NCI-H2029 (cell line): ENCODE results near the gene KISS1R.
"Not testable (repeated sequence)": the region's sequence is repeated elsewhere in the genome, so short reads cannot be mapped to it uniquely, and the experiment has no call there.

Experiments
- DNase-seq: peaks from one replicate; lab custom pipeline; 2025; lab: John Stamatoyannopoulos, UW

KISS1R gene

DNA sequence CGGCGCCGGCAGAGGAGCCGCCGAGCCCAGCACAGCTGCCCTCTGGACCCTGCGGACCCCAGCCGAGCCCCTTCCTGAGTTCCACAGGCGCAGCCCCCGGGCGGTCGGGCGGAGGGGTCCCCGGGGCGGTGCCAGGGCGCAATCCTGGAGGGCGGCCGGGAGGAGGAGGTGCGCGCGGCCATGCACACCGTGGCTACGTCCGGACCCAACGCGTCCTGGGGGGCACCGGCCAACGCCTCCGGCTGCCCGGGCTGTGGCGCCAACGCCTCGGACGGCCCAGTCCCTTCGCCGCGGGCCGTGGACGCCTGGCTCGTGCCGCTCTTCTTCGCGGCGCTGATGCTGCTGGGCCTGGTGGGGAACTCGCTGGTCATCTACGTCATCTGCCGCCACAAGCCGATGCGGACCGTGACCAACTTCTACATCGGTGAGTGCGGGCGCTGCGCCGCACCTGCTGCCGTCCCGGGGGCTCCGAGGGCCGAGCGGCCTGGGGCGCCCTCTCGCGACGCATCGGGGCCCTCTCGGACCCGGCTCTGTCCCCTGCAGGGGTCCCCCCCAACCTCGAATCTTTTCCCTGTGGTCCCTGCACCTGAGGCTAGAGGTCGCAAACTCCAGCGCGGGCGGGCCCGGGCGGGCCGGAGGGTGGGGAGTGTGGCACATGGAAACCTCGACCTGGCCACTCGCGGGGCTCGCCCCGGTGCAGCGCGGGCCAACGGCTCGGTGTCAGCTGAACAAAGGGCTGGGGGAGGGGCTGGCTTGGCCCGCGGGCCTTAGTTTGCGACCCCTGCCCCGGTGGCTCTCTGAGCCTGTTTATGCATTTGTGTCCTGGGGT, at the start of gene KISS1R:
Gene KISS1R, plus strand, starts transcription at position 11 of the 829 bp plus-strand sequence. Its CDS starts 170 bp downstream, at position 181.
- DNase-seq = peak; percentile 37

- DNase-seq = no peak
Measured at GRCh38 chr19:867855-868457, 49.2 kb upstream of the KISS1R start.

DNA sequence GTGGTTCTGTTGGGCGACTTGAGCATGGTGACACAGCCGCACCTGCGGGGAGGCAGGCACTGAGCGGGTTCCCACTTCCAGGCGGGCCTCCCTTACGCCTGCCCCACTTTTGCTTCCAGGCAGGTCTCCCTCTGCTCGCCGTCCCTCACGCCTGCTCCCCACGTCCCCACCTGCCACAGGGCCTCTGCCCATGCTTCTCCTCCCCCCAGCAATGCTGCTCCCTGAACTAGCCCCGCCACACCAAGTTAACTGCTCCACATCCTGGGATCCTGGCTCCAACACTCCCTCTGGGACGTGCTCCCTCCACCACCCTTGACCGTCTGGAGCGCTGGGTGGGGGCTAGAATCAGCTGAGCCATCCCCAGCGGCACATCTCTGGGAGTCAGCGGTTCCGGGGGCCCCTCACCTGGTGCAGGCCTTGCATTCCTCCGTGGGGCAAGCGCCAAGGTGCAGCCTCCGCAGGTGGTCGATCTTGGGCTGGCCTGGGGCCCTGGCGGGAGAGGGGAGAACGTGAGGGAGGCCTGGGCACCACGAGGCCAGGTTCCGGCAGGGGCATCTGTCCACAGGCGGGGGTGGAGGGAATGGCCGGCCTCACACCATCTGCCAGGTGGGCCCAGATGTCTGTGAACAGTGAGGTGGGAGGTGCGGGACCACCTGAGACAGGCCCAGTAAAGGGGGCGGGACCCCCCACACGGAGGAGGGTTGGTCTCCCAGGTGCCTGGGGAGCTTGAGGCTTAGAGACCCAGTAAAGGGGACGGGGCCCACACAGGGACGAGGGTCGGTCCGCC, 48.5 kb upstream of the KISS1R start:
- DNase-seq = no peak

GRCh38 chr19:869245-870177, 47.6 kb upstream of the KISS1R start:
- peak; percentile 12 for DNase-seq

DNA sequence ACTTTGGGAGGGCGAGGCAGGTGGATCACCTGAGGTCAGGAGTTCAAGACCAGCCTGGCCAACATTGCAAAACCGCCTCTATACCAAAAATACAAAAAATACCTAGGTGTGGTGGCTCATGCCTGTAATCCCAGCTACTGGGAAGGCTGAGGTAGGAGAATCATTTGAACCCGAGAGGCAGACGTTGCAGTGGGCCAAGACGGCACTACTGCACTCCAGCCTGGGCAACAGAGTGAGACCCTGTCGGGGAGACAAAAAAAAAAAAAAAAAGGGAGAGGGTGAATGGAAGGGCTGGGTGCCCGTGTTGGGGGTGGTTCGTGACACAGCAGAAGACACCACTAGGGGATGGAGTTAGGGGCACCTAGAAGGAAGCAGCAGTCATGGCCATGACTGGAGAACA, 46.8 kb upstream of the KISS1R start:
- no peak for DNase-seq

GRCh38 chr19:870963-871401, 46.2 kb upstream of the KISS1R start:
- DNase-seq = peak; percentile 93

- DNase-seq = no peak
Measured at GRCh38 chr19:871446-872265, 45.5 kb upstream of the KISS1R start.

GRCh38 chr19:872266-872951, 44.7 kb upstream of the KISS1R start:
- DNase-seq = peak; percentile 74

DNA sequence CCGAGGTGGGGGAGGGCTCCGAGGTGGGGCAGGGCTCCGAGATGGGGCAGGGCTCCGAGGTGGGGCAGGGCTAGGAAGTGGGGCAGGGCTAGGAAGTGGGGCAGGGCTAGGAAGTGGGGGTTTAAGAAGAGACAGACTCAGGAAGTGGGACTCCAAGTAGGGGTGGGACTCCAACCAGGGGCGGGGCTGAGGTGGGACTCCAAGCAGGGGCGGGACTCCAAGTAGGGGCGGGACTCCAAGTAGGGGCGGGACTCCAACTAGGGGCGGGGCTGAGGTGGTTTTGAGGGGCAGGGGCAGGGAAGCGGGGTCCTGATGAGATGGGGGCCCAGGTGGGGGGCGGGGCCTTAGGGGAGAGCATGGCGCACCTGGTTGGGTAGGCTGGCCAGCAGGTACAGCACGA, 44.0 kb upstream of the KISS1R start:
- DNase-seq = peak; percentile 25

DNA sequence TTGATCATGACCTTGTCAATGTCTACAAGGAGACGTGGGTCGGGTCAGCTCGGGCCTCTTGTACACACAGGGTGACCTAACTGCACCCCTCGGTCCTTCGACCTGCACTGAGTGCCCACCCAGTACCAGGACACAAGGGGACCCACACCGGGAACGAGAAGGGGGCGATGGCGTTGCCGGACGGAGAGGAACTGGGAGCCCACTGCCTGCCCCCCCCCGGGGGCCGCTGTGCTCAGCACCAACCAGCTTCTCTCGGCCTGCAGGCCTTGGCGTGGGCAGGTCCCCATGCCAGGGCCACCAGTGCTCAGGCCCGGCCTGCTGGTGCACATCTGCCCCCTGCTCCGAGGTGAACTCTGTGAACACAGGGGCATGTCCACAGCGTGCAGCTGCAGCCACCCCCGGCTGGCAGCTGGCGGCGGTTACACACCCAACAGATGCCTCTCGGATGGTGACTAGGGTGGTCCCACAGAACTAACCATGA, 43.5 kb upstream of the KISS1R start:
- no peak for DNase-seq

DNA sequence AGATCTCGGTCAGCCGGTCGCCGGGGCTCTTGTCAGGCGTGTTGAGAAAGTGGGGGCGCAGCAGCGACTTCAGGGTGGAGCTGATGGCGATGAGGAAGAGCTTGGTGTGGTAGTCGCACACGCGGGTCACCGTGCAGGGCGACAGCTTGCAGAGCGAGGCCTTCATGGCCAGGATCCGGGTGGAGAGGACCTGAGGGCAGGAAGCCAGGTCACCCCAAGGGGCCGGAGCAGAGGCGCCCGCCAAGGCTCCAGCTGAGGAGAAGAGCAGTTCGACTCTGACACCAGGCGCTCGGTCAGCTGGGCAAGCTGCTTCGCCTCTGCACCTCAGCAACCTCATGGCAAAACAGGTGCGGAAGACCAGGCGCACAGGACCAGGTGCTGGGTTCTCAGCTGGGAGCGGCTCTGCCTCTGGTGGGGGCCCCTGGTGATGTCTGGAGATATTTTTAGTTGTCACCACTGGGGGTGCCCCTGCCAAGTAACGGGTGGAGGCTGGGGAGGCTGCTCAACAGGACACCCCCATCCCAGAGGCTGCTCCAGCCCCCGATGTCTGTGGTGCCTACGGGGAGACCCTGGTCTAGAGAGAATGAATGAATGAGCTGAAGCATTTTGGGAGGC, 41.8 kb upstream of the KISS1R start:
- DNase-seq = no peak

DNA sequence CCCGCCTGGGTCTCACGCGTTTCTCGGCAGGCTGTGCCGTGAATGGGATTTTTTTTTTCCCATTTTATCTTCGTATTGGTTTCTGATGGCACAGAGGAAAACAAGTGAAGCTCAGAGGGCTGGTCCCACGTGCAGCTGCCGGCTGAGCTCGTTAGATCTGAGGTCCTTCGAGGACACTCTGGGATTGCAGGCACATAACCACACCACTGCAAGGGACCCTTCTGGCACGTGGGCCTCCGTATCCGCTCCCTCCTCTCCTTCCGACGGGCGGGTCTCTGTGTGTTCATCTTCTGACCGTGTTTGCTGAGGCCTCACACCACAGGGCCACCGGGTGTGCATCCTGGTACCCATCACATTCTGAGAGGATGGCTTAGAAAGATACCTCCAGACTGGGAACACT, 41.0 kb upstream of the KISS1R start:
- no peak for DNase-seq

DNA sequence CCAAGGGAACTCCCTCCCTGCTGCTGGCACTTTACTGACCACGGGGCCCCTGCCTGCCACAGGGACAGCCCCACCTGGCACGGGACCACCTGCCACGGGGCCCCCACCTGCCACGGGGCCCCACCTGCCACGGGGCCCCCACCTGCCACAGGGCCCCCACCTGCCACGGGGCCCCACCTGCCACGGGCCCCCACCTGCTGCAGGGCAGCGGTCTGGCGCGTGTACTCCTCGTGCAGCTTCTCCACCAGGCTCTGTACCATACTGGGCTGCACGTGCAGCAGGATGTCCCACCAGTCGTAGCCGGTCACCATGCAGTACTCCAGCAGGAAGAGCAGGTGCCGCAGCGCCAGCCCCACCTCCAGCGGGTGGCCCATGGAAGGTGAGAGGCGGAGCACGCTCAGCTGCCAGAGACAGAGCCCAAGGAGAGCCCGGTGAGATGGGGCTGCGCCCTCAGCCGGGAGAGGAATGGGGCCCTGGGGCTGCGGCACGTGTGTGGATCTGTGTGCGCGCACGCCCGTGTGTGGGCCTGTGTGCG, 40.3 kb upstream of the KISS1R start:
- no peak for DNase-seq

- DNase-seq = not testable (repeated sequence)
Measured at GRCh38 chr19:877992-878660, 39.0 kb upstream of the KISS1R start.

- not testable (repeated sequence) for DNase-seq
Measured at GRCh38 chr19:878751-879561, 38.2 kb upstream of the KISS1R start.

DNA sequence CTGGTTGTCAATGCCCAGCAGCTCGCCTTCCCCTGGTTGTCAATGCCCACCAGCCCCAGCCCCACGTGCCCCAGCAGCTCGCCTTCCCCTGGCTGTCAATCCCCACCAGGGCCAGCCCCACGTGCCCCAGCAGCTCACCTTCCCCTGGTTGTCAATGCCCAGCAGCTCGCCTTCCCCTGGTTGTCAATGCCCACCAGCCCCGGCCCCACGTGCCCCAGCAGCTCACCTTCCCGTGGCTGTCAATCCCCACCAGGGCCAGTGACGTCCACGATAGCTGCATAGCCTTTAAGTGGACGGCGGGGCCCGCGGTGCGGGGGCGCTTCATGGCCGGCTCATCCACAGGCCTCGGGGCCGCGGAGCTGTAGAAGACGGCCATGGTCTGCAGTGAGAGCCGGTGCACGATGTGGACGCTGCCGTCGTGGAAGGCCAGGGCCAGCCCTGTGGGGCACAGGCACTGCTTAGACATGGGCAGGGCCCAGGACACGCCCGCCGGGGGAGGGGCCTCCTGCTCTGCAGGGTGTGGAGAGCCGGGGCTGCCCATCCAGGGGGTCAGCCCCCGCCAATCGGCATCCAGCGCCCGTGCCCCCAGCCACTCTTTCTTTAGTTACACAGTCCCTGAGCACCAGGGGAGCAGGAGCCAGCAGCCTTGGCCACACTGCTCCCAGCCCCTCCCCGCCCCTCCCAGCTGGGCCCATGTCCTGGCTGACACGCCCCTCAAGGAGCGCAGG, 37.3 kb upstream of the KISS1R start:
- DNase-seq = no peak
